Measurements from ENCODE around the gene LEPROT.
"Not testable (repeated sequence)": the region's sequence is repeated elsewhere in the genome, so short reads cannot be mapped to it uniquely, and the experiment has no call there.

The LEPROT gene

GRCh38 chr1:65435987-65436386, 15.5 kb downstream of the LEPROT start:
- no peak for DNase-seq (ENCODE audit: low read depth in 2 of 3, low spot score in 1 of 3)

- DNase-seq (ENCODE audit: low read depth in 2 of 3, low spot score in 1 of 3), result no peak
Observed at GRCh38 chr1:65437616-65438015, 17.1 kb downstream of the LEPROT start.

DNA sequence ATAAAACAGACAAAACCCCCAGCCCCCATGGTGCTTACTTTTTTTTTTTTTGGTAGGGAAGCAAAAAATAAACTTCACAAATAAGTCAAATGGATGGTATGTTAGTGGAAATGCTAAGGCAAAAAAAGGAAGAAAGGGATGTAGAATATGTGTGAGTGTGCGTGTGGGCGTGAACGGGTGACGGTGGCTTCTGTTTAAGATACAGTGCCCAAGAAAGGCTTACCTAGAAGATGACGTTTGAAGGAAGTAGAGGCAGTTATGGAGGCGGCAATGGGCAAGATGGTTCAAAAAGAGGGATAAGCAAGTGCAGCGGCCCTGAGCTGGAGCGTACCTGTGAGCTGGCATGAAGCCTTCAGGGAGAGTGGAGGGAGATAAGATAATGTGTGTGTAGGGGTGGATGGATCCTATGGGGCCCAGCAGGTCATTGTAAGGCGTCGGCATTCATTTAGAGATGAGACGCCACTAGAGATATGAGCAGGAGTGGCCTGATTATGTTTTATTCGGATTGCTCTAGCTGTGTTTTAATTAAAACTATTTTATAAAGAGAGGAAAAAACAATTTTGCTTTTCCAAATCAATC, 19.9 kb downstream of the LEPROT start:
- no peak for DNase-seq (ENCODE audit: low read depth in 2 of 3, low spot score in 1 of 3)

DNA sequence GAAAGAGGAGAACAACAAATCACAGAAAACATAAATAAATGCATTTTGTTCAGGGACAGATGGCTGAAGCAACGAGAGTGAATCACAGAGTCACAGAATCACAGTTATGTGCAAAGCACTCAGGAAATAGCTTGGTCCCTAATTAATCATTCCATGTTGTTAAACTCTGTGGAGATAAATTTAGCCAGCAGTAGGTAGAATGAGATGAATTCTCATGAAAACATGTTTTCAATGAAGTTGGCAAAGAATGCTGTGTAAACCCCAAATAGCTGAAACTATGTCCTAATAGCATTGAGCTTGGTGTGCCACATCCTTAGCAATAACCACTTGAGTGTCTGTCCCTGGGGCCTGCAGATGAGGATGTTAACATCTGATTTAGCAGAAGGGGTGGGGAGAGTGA, 20.4 kb downstream of the LEPROT start:
- DNase-seq (ENCODE audit: low read depth in 2 of 3, low spot score in 1 of 3), result no peak

DNA sequence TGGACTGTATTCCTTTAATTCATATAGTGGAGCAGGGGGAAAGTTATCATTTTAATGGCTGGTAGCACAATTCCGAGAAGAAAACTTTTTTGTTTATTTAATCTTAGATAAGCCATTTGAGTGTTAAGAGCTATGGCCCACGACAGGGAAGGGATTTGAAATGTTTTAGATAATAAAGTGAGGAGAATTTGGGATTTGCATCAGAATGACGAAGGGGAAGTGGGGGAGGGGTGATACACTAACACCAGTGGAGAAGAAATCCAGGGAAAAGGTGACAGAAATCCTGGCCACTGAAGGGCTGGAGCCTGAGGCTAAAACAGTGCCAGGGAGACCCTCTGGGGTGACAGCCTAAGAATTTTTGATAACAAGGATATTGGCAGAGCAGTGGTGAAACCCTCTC, 21.0 kb downstream of the LEPROT start:
- no peak for DNase-seq (ENCODE audit: low read depth in 2 of 3, low spot score in 1 of 3)

GRCh38 chr1:65442442-65442841, 22.0 kb downstream of the LEPROT start:
- no peak for DNase-seq (ENCODE audit: low read depth in 2 of 3, low spot score in 1 of 3)

DNA sequence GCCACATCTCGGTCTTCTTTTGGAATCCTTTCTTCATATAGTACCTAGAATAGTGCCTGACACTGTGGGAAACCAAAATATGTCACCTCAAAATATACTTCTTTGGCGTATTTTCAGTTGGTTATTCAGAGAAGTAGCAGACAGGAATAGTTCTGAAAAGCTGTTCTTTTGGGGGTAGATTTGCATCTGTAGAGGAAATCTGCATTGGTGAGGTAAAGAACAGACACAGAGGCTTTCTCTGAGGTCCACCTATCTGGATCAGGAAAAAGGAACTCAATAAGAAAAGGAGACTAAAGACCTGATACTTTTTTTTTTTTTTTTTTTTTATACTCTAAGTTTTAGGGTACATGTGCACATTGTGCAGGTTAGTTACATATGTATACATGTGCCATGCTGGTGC, 23.2 kb downstream of the LEPROT start:
- no peak for DNase-seq (ENCODE audit: low read depth in 2 of 3, low spot score in 1 of 3)

GRCh38 chr1:65444128-65444640, 23.7 kb downstream of the LEPROT start:
- no peak for DNase-seq (ENCODE audit: low read depth in 2 of 3, low spot score in 1 of 3)

DNA sequence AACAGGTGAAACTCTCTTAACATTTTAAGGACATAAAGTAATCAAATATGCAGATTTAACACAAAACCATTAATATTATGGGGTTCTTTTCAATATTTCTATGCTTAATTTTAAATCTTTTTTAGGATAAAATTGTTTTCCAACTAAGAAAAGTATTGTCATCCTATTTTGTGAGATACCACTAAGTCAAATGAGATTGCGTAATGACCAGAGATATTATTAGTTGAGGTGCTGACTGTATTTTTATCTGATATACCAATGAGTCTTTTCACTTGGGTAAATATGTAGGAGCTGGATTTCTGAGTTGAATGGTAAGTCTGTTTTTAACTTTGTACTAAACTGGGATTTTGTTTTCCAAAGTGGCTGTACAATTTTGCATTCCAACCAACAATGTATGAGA, 25.4 kb downstream of the LEPROT start:
- no peak for DNase-seq (ENCODE audit: low read depth in 2 of 3, low spot score in 1 of 3)

DNA sequence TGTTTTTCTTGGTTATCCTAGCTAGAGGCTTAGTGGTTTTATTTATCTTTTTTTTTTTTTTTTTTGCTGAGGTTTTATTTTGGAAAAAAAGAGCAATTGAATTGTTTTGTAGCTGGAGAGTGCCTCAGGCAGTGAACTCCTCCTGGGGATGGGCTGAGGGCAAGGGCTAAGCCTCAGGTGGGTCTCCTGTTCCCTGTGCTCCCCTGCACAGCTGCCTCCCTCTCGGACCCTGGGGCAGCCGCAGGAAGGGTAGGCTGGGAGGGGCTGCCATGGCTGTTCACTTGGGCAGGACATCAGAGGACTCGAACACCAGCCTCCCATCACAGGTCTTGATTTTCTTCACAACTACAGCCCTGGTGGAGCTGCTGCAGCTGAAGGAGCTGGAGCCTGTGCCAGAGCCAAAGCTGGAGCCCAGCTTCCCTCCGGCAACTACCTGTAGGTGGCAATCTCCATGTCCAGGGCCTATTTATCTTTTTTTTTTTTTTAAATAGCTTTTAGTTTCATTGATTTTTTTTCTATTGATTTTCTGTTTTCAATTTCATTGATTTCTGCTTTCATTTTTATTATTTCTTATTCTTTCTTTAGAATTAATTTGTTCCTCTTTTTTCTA, 28.9 kb downstream of the LEPROT start:
- DNase-seq (ENCODE audit: low read depth in 2 of 3, low spot score in 1 of 3), result no peak

GRCh38 chr1:65455678-65456077, 35.2 kb downstream of the LEPROT start:
- not testable (repeated sequence) for DNase-seq (ENCODE audit: low read depth in 2 of 3, low spot score in 1 of 3)

DNA sequence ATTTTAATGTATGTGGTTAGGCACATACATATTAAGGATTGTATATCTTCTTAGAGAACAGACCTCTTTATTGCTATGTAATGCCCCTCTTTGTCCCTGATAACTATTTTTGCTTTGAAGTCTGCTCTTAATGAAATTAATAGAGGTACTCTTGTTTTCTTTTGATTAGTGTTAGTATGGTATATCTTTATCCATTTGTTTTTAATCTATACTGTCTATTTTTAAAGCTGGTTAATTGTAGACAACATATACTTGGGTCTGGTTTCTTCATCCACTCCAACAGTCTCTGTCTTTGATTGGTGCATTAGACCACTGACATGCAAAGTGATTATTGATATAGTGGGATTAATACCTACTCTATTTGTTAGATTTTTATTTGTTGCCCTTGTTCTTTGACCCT, 36.0 kb downstream of the LEPROT start:
- no peak for DNase-seq (ENCODE audit: low read depth in 2 of 3, low spot score in 1 of 3)

- DNase-seq (ENCODE audit: low read depth in 2 of 3, low spot score in 1 of 3), result no peak
Observed at GRCh38 chr1:65457868-65458267, 37.4 kb downstream of the LEPROT start.

DNA sequence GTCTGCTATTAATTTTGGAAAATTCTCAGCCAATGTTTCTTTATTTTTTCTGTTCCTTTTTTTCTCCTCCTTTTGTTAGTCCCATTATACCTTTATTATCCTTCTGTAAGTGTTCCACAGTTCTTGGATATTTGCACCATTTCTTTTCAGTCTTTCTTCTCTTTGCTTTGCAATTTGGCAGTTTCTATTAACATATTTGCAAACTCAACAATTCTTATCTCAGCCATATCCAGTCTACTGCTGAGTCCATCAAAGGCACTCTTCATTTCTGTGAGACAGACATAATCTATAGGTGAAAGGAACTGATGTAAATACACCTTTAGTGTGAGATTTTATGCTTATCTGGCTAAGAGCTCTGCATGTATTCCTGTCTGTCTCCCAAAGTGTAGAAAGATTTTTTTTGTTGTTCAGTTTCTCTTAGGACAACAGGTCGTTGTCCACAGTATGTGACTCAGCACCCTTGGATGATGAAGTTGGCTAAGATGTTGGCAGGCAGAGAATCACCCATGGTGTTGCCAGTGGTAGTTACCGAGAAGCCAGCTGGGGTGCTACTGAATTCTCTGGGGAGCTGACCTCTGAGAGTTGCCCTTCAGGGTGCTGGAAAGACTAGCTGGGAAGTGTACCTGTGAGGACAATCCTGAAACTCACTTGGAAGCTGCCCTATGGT, 38.4 kb downstream of the LEPROT start:
- no peak for DNase-seq (ENCODE audit: low read depth in 2 of 3, low spot score in 1 of 3)

DNA sequence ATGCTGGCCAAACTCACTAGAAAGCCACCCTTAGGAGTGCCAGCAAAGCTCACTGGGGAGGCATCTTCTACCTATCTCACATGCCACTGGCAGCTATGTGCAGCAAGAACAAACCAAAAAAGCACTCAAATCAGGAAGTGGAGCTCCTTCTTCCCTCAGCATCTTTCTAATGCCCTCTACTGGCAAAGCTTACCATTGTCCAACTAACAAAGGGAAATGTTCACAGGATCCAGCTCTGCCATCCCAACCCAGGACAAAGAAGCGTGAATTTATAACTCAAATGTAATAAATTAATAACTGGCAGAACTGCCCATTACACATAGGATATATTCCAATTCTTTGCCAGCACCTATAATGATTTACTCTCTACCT, 38.9 kb downstream of the LEPROT start:
- DNase-seq (ENCODE audit: low read depth in 2 of 3, low spot score in 1 of 3), result no peak

DNA sequence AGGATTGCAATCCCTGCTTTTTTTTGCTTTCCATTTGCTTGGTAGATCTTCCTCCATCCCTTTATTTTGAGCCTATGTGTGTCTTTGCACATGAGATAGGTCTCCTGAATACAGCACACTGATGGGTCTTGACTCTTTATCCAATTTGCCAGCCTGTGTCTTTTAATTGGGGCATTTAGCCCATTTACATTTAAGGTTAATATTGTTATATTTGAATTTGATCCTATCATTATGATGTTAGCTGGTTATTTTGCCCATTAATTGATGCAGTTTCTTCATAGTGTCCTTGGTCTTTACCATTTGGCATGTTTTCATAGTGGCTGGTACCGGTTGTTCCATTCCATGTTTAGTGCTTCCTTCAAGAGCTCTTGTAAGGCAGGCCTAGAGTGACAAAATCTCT, 45.4 kb downstream of the LEPROT start:
- DNase-seq (ENCODE audit: low read depth in 2 of 3, low spot score in 1 of 3), result not testable (repeated sequence)

- no peak for DNase-seq (ENCODE audit: low read depth in 2 of 3, low spot score in 1 of 3)
Observed at GRCh38 chr1:65467536-65467935, 47.1 kb downstream of the LEPROT start.

- DNase-seq (ENCODE audit: low read depth in 2 of 3, low spot score in 1 of 3), result no peak
Observed at GRCh38 chr1:65469126-65469888, 48.8 kb downstream of the LEPROT start.

- no peak for DNase-seq (ENCODE audit: low read depth in 2 of 3, low spot score in 1 of 3)
Observed at GRCh38 chr1:65469889-65470340, 49.4 kb downstream of the LEPROT start.

DNA sequence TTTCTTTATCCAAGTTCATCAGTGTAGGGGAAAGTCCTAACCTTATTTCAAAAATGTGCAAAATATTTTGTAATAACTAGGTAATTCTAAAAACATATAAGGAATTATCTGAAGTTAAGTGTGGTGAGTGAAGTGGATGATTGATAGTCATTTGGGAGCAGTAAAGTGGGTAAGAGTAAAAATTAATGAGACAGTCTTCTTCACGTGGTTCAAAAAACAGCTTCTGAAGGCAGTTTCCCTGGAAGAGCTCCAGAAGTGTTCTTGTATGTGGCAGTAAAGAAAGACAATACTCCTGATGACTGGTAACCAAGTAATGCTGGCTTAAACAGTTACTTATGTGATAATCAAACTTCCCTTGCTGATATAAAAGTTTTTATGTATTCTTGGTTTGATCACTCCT, 50.3 kb downstream of the LEPROT start:
- DNase-seq (ENCODE audit: low read depth in 2 of 3, low spot score in 1 of 3), result no peak

DNA sequence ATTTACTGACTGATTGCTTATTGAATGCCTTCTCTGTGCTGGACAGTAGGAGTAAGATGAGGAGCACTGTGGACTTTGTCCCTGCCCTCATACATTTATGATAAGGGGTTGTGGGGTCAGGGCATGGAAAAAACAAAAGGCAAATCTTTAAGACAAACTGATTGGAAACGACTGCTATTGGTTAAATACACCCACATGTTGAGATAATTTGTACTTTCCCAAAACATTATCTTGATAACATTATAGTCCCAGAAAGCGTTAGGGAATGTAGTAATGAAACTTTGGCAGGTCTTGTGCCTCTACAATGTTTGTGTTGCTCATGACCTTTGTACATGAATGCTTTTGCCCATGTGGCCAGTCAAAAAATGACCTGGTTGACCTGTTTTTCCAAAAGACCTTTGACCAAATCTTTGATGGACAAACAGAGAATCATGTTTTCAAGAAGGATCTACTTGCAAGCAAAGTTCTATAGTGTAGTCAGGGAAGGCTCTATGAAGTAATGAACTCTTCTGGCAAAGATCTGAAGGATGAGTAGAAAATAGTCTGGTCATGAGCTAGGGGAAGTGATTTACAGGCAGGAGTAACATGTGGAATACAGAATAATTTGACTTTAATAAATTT, 50.9 kb downstream of the LEPROT start:
- DNase-seq (ENCODE audit: low read depth in 2 of 3, low spot score in 1 of 3), result no peak
